ENCODE data around the gene TPH2.

DNA sequence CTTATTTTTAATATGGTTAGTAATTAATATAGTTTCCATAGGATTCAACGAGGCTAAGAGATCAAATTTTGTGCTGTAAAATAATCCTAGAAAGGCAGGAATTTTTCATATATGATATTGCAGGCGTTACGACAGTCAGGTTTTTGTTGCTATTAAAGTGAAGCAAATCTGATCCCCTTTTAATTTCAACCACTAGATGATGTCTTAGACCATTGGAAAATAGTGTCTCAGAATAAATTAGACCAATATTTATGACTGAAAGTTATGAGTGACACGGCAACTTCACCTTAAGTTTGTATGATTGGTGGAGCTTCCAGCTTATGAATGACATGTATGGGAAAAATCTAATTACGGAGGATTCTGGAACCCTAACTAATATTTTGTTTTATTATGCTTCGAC lies 2.5 kb downstream of the TPH2 start:
- TF ChIP-seq ZNF747 (CRISPR knock-in tag; IDR thresholded peaks at IDR 0.05; ENCODE audit: borderline replicate concordance) (no peak), EZH2 (conservative IDR thresholded peaks at IDR 0.05; ENCODE audit: low read depth, low read length) (no peak), POLR2A (IDR thresholded peaks at IDR 0.05; ENCODE audit: insufficient read depth in 1 of 2, low read depth in 2 of 2, low read length in 2 of 2) (no peak), TCF7L2 (IDR thresholded peaks at IDR 0.05; ENCODE audit: low read depth, low read length) (no peak), ZNF629 (CRISPR knock-in tag; conservative IDR thresholded peaks at IDR 0.05) (no peak), ESRRA (CRISPR knock-in tag; IDR thresholded peaks at IDR 0.05; ENCODE audit: low read depth) (no peak), TCF7 (IDR thresholded peaks at IDR 0.05; ENCODE audit: low read depth) (no peak)
- TF ChIP-seq, protein P1, sequence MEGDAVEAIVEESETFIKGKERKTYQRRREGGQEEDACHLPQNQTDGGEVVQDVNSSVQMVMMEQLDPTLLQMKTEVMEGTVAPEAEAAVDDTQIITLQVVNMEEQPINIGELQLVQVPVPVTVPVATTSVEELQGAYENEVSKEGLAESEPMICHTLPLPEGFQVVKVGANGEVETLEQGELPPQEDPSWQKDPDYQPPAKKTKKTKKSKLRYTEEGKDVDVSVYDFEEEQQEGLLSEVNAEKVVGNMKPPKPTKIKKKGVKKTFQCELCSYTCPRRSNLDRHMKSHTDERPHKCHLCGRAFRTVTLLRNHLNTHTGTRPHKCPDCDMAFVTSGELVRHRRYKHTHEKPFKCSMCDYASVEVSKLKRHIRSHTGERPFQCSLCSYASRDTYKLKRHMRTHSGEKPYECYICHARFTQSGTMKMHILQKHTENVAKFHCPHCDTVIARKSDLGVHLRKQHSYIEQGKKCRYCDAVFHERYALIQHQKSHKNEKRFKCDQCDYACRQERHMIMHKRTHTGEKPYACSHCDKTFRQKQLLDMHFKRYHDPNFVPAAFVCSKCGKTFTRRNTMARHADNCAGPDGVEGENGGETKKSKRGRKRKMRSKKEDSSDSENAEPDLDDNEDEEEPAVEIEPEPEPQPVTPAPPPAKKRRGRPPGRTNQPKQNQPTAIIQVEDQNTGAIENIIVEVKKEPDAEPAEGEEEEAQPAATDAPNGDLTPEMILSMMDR (CRISPR knock-in tag; IDR thresholded peaks at IDR 0.05), result no peak

Measured in HepG2 (cell line).